GM20000 (cell line): Measurements from ENCODE around the gene FAM32A.
"Not testable (repeated sequence)": the region's sequence is repeated elsewhere in the genome, so short reads cannot be mapped to it uniquely, and the experiment has no call there.

Experiments
- DNase-seq: peaks from one replicate; pipeline ENCODE4 v3.0.0; 2012; ENCODE audit warnings: low spot score
- CTCF ChIP-seq: IDR thresholded peaks from 2 replicates; pipeline ENCODE4 v1.5.1; 2012; ENCODE audit warnings: mild to moderate bottlenecking, control low read depth; ENCODE audit errors: extremely low read depth, missing control alignments

The FAM32A gene

GRCh38 chr19:16166417-16166816 lies 18.8 kb upstream of the FAM32A start:
- no peak for DNase-seq
- no peak for TF ChIP-seq CTCF

GRCh38 chr19:16167055-16167454 lies 18.2 kb upstream of the FAM32A start:
- TF ChIP-seq CTCF: no peak
- DNase-seq: no peak

GRCh38 chr19:16168465-16169081 lies 16.6 kb upstream of the FAM32A start:
- DNase-seq: no peak
- no peak for TF ChIP-seq CTCF

GRCh38 chr19:16170134-16170533 lies 15.1 kb upstream of the FAM32A start:
- no peak for TF ChIP-seq CTCF
- DNase-seq: no peak

GRCh38 chr19:16175954-16176353 lies 9.3 kb upstream of the FAM32A start:
- DNase-seq: no peak
- TF ChIP-seq CTCF: no peak

GRCh38 chr19:16178866-16179265 lies 6.3 kb upstream of the FAM32A start:
- DNase-seq: not testable (repeated sequence)

GRCh38 chr19:16180611-16181010 lies 4.6 kb upstream of the FAM32A start:
- no peak for TF ChIP-seq CTCF
- no peak for DNase-seq

- no peak for TF ChIP-seq CTCF
- DNase-seq: no peak
Measured at GRCh38 chr19:16184665-16185122, 516 bp upstream of the FAM32A start.
